SK-N-SH (cell line): ENCODE measurements around the gene KRTAP9-7. TPM values are rescaled to one million over a fixed set of nuclear protein-coding genes. Genes with fewer than 3 reads are reported as not detected.

ENCODE experiments used
- CTCF ChIA-PET: fragments of 300-600, 350-600 bp; formaldehyde crosslinking; extraction: SDS; loops from one replicate; lab custom pipeline; 2021; lab: Yijun Ruan, JAX
- POLR2A ChIA-PET: fragments of 350-600 bp; sonication (Branson Sonifier 250); formaldehyde crosslinking; extraction: SDS; loops from one replicate; lab custom pipeline; 2020; ENCODE audit warnings: antibody characterized with exemption, inconsistent platforms; lab: Yijun Ruan, JAX
- DNase-seq: peaks from one replicate; pipeline ENCODE4 v3.0.0; 2012
- H2AFZ ChIP-seq: fragments of 200-600 bp; sonication (generic); 2 replicates; pipeline ENCODE4 v1.8.1; 2016; ENCODE audit warnings: antibody characterized with exemption, mild to moderate bottlenecking, low read depth
- H3F3A ChIP-seq: fragments of 200-600 bp; sonication (generic); replicated peaks from 2 replicates; pipeline ENCODE3; 2016; ENCODE audit warnings: antibody characterized with exemption, mild to moderate bottlenecking; ENCODE audit not compliant: insufficient read depth
- H3K27ac ChIP-seq, 2 experiments: fragments of 200-500 bp in 1 of 2; fragments of 200-600 bp in 1 of 2; sonication (Bioruptor generic) in 1 of 2; sonication (generic), shearing (Covaris generic) in 1 of 2; 2 replicates each; pipeline versions ENCODE4 v1.5.1 to v1.6.1; 2014 to 2016; ENCODE audit warnings: low read depth in 2 of 2, inconsistent platforms in 1 of 2, low read length in 1 of 2, mild to moderate bottlenecking in 1 of 2, mixed read lengths in 1 of 2
- H3K27me3 ChIP-seq: fragments of 200-600 bp; sonication (generic), shearing (Covaris generic); 2 replicates; pipeline ENCODE4 v1.6.1; 2016; ENCODE audit warnings: mixed run types; ENCODE audit not compliant: insufficient read depth
- H3K36me3 ChIP-seq, 2 experiments: fragments of 200-500 bp in 1 of 2; fragments of 200-600 bp in 1 of 2; sonication (Bioruptor generic) in 1 of 2; sonication (generic) in 1 of 2; replicated peaks in 1 of 2; 2 replicates each; pipeline versions ENCODE3 to v1.5.1; 2014 to 2016; ENCODE audit warnings: low read length in 1 of 2, mild to moderate bottlenecking in 1 of 2; ENCODE audit not compliant: insufficient read depth in 2 of 2, control insufficient read depth in 1 of 2
- H3K4me1 ChIP-seq, 2 experiments: fragments of 200-500 bp in 1 of 2; fragments of 200-600 bp in 1 of 2; sonication (Bioruptor generic) in 1 of 2; sonication (generic), shearing (Covaris generic) in 1 of 2; 2 replicates each; pipeline versions ENCODE4 v1.5.1 to v1.6.1; 2014 to 2016; ENCODE audit warnings: low read depth in 1 of 2, low read length in 1 of 2, mixed run types in 1 of 2; ENCODE audit not compliant: insufficient read depth in 2 of 2, control insufficient read depth in 1 of 2
- H3K4me2 ChIP-seq: fragments of 200-600 bp; sonication (generic), shearing (Covaris generic); 2 replicates; pipeline ENCODE4 v1.6.1; 2017; ENCODE audit warnings: mixed run types
- H3K4me3 ChIP-seq, 2 experiments: fragments of 200-500 bp in 1 of 2; fragments of 200-600 bp in 1 of 2; sonication (Bioruptor generic) in 1 of 2; sonication (generic), shearing (Covaris generic) in 1 of 2; 2 replicates each; pipeline versions ENCODE4 v1.5.1 to v1.8.1; 2014 to 2016; ENCODE audit warnings: low read depth in 2 of 2, inconsistent platforms in 1 of 2, low read length in 1 of 2, mild to moderate bottlenecking in 1 of 2, mixed read lengths in 1 of 2, moderate library complexity in 1 of 2
- H3K79me2 ChIP-seq: fragments of 200-600 bp; sonication (generic); 2 replicates; pipeline ENCODE4 v1.8.1; 2017; ENCODE audit warnings: mild to moderate bottlenecking; ENCODE audit not compliant: insufficient read depth
- H3K9ac ChIP-seq: fragments of 200-600 bp; sonication (generic); 2 replicates; pipeline ENCODE4 v1.6.1; 2017; ENCODE audit warnings: mixed run types
- H3K9me2 ChIP-seq: fragments of 200-600 bp; sonication (generic); 2 replicates; pipeline ENCODE4 v1.6.1; 2017; ENCODE audit warnings: mixed run types
- H3K9me3 ChIP-seq: fragments of 200-600 bp; sonication (generic); 2 replicates; pipeline ENCODE4 v1.6.1; 2017; ENCODE audit warnings: mixed run types, mild to moderate bottlenecking, moderate library complexity
- H4K20me1 ChIP-seq: fragments of 200-600 bp; sonication (generic); 2 replicates; pipeline ENCODE4 v1.6.1; 2017; ENCODE audit warnings: mild to moderate bottlenecking, mixed run types; ENCODE audit not compliant: insufficient read depth
- ELF1 ChIP-seq: IDR thresholded peaks from 2 replicates; pipeline ENCODE4 v1.4.0; 2012
- EP300 ChIP-seq, 2 experiments: IDR thresholded peaks; 2 replicates each; pipeline versions ENCODE4 v1.4.0 to v1.6.1; 2012; ENCODE audit warnings: borderline replicate concordance in 1 of 2, low read depth in 1 of 2, low read length in 1 of 2
- EZH2phosphoT487 ChIP-seq: fragments of 200-600 bp; sonication (generic); IDR thresholded peaks from 2 replicates; pipeline ENCODE4 v1.6.1; 2017; ENCODE audit warnings: low read depth, mixed run types, mild to moderate bottlenecking, antibody characterized with exemption, moderate library complexity, borderline replicate concordance
- FOSL2 ChIP-seq: IDR thresholded peaks from 2 replicates; pipeline ENCODE4 v1.4.0; 2012; ENCODE audit warnings: low read depth, mild to moderate bottlenecking, moderate library complexity, borderline replicate concordance
- FOXJ3 ChIP-seq: sonication (generic); formaldehyde crosslinking; IDR thresholded peaks from 2 replicates; pipeline ENCODE4 v1.5.1; 2020; ENCODE audit warnings: mild to moderate bottlenecking, missing genetic modification reagents
- IRF3 ChIP-seq: fragments of 150-350 bp; IDR thresholded peaks from 2 replicates; pipeline ENCODE4 v1.6.1; 2016; ENCODE audit warnings: mild to moderate bottlenecking, low read depth, low read length
- MEF2A ChIP-seq: IDR thresholded peaks from 2 replicates; pipeline ENCODE4 v1.4.0; 2012; ENCODE audit warnings: low read depth, borderline replicate concordance
- NFIC ChIP-seq: IDR thresholded peaks from 2 replicates; pipeline ENCODE4 v1.4.0; 2012; ENCODE audit warnings: borderline replicate concordance
- NRF1 ChIP-seq: IDR thresholded peaks from 2 replicates; pipeline ENCODE4 v1.6.1; 2012; ENCODE audit warnings: low read depth, mild to moderate bottlenecking, low read length
- POLR2AphosphoS5 ChIP-seq: IDR thresholded peaks from 2 replicates; pipeline ENCODE4 v1.6.1; 2012; ENCODE audit warnings: low read depth, low read length
- RAD21 ChIP-seq: IDR thresholded peaks from 2 replicates; pipeline ENCODE4 v1.6.1; 2012; ENCODE audit warnings: mild to moderate bottlenecking, low read length
- RCOR1 ChIP-seq: fragments of 150-350 bp; IDR thresholded peaks from 2 replicates; pipeline ENCODE4 v1.6.1; 2017; ENCODE audit warnings: antibody characterized with exemption, low read length
- REST ChIP-seq: IDR thresholded peaks from 2 replicates; pipeline ENCODE4 v1.6.1; 2012; ENCODE audit warnings: mild to moderate bottlenecking, low read depth, low read length, moderate library complexity
- RXRA ChIP-seq: IDR thresholded peaks from 2 replicates; pipeline ENCODE4 v1.4.0; 2012; ENCODE audit warnings: low read depth, mild to moderate bottlenecking, borderline replicate concordance
- SIN3A ChIP-seq: IDR thresholded peaks from 2 replicates; pipeline ENCODE4 v1.6.1; 2012; ENCODE audit warnings: low read depth, mild to moderate bottlenecking, low read length, moderate library complexity, borderline replicate concordance
- SMC3 ChIP-seq: IDR thresholded peaks from 2 replicates; pipeline ENCODE4 v1.6.1; 2012; ENCODE audit warnings: low read depth, low read length, improper control_type of control experiment
- TCF12 ChIP-seq: IDR thresholded peaks from 2 replicates; pipeline ENCODE4 v1.4.0; 2012
- TEAD4 ChIP-seq: IDR thresholded peaks from 2 replicates; pipeline ENCODE4 v1.4.0; 2012; ENCODE audit warnings: mild to moderate bottlenecking, borderline replicate concordance; ENCODE audit not compliant: insufficient read depth
- ZBTB33 ChIP-seq: IDR thresholded peaks from 2 replicates; pipeline ENCODE4 v1.4.0; 2012; ENCODE audit warnings: low read depth, borderline replicate concordance
- WGBS: methylation state at CpG from one replicate; pipeline ENCODE4 v1.1.6; 2017; ENCODE audit warnings: low lambda C conversion rate; 5-methylcytosine and 5-hydroxymethylcytosine counted together
- polyA plus RNA-seq, 3 experiments: library from polyadenylated mRNA; depleted of rRNA; stranded (reverse); fragments of >200 nt; gene quantifications; 2 replicates each; pipeline ENCODE4 v1.2.3, GENCODE V29; 2012
- TF ChIP-seq, protein P1 (sequence below): IDR thresholded peaks from 2 replicates; pipeline ENCODE4 v1.4.0; 2012; ENCODE audit warnings: low read depth, borderline replicate concordance

KRTAP9-7 gene
- polyA plus RNA-seq, 1 of the 3 experiments (the other 2 are of a cell fraction), result not detected

DNA sequence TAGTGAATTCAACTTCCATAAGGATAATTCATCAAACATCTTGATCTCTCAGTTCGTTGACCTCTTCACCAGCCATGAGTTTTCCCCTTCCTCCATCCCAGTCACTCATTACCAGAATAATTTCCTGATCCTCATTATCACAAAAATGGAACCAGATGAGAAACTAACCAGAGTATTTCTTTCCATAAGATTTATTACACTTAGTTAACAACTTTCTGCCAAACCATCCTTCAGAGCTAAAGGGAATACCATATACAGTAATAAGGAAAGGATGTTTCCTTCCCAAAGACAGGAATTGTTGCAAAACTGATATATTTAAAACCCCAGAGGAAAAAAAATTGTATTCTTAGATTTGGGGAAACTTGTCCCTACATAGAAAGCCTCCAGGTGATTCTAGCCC, 18.5 kb downstream of the KRTAP9-7 start (continued):
- TF ChIP-seq REST (no peak), RXRA (no peak)

DNA sequence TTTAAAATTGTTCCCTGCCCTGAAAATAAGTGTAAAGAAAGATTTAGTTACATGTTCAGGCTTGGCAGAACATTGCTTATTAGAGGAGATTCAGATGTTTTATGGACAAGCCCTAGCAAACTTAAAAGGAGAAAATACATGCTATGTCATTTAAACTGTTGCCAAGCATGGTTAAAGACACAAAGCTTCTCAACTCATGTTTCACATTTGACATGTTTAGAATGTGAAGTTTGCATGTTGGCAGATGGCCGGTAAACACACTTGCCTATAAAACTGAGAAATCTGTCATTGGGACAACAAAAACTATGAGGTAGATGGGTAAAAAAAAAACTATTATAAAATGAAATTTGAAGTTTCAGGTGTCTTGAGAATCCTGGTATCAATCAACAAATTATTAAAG, 21.3 kb downstream of the KRTAP9-7 start:
- POLR2A ChIA-PET, result no interaction called here
- H3K9me2 ChIP-seq, result no peaks in the 10 kb centered on the region
- CTCF ChIA-PET, result no interaction called here
- no peak overlapping the region for H3K27ac ChIP-seq
- no peak overlapping the region for H2AFZ ChIP-seq
- H3K9ac ChIP-seq, result no peak overlapping the region
- H3K4me3 ChIP-seq, result no peak overlapping the region
- H3K79me2 ChIP-seq, result no peaks in the 10 kb centered on the region
- no peaks in the 10 kb centered on the region for H3F3A ChIP-seq
- WGBS, result 23% methylated on average over 1 of the region's 1 CpG
- H4K20me1 ChIP-seq, result no peaks in the 10 kb centered on the region
- no peaks in the 10 kb centered on the region for H3K36me3 ChIP-seq
- peaks cover 0 to 3% of the 10 kb centered on the region in 2 experiments; a peak in 1 of 4 replicates for H3K4me1 ChIP-seq
- TF ChIP-seq EP300 (IDR thresholded peaks at IDR 0.05; ENCODE audit: borderline replicate concordance in 1 of 2, low read depth in 1 of 2, low read length in 1 of 2), result no peak
- TF ChIP-seq NFIC, result no peak
- no peak for TF ChIP-seq TCF12
- no peak for TF ChIP-seq REST
- TF ChIP-seq RAD21, result no peak
- no peak for TF ChIP-seq ZBTB33
- no peak for TF ChIP-seq POLR2AphosphoS5
- no peak for TF ChIP-seq SMC3
- TF ChIP-seq FOXJ3, result no peak
- TF ChIP-seq RXRA, result no peak
- TF ChIP-seq, protein P1, sequence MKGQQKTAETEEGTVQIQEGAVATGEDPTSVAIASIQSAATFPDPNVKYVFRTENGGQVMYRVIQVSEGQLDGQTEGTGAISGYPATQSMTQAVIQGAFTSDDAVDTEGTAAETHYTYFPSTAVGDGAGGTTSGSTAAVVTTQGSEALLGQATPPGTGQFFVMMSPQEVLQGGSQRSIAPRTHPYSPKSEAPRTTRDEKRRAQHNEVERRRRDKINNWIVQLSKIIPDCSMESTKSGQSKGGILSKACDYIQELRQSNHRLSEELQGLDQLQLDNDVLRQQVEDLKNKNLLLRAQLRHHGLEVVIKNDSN, result no peak
- no peak for TF ChIP-seq FOSL2
- no peak for TF ChIP-seq RCOR1
- TF ChIP-seq SIN3A, result no peak
- TF ChIP-seq EZH2phosphoT487, result no peak
- no peak for TF ChIP-seq NRF1
- no peak for TF ChIP-seq IRF3
- no peak for TF ChIP-seq MEF2A
- TF ChIP-seq TEAD4, result no peak
- no peak for TF ChIP-seq ELF1
- TF ChIP-seq, all 33 proteins: peak for 0
- no peak for DNase-seq
- no peaks in the 10 kb centered on the region for H3K9me3 ChIP-seq
- H3K27me3 ChIP-seq, result peaks cover 48% of the 10 kb centered on the region; the same call in 1 of the 2 replicates
- no peak overlapping the region for H3K4me2 ChIP-seq
